ENCODE measurements around the gene SPATA31E1.

Gene SPATA31E1

GRCh38 chr9:87890837-87891236 is 8.2 kb downstream of the SPATA31E1 start:
- Histone ChIP-seq H3K36me3 (ENCODE audit: control insufficient read depth in 1 of 2, insufficient read depth in 2 of 2, low read length in 2 of 2) (no peaks in the 10 kb centered on the region), H2BK12ac (ENCODE audit: low read length) (peak overlapping the region; percentile 84), H3K4me2 (ENCODE audit: low read length) (no peak overlapping the region), H4K8ac (ENCODE audit: low read depth, low read length) (no peak overlapping the region), H4K12ac (ENCODE audit: low read depth, low read length) (no peak overlapping the region), H3K4me3 (ENCODE audit: low read depth, low read length) (no peak overlapping the region), H3K9ac (ENCODE audit: low read length) (no peak overlapping the region), H3K9me3 (ENCODE audit: insufficient read depth, low read depth, low read length) (peaks cover 5% of the 10 kb centered on the region), H2BK120ac (ENCODE audit: insufficient read depth, low read length, poor library complexity) (peak overlapping the region; percentile 11), H3K18ac (ENCODE audit: low read length) (no peak overlapping the region), H2AK5ac (ENCODE audit: low read length) (peak overlapping the region; percentile 72), H4K91ac (ENCODE audit: low read depth, low read length) (peak overlapping the region; percentile 70), H3K23ac (ENCODE audit: low read length) (no peak overlapping the region), H3K27me3 (ENCODE audit: insufficient read depth, low read length) (no peaks in the 10 kb centered on the region), H3K4ac (ENCODE audit: low read depth, low read length) (no peak overlapping the region), H3K79me1 (ENCODE audit: low read length) (peaks cover 2% of the 10 kb centered on the region), H2AFZ (ENCODE audit: insufficient read depth, low read length, poor library complexity) (no peak overlapping the region), H3K79me2 (ENCODE audit: control insufficient read depth, insufficient read depth, low read length, poor library complexity) (no peaks in the 10 kb centered on the region), H2BK5ac (ENCODE audit: low read depth, low read length, poor library complexity) (no peak overlapping the region), H3K4me1 (ENCODE audit: control insufficient read depth in 1 of 2, insufficient read depth in 2 of 2, low read length in 2 of 2) (peaks cover 3% of the 10 kb centered on the region in 2 experiments), H3K27ac (ENCODE audit: low read depth, low read length) (no peak overlapping the region), H3K14ac (ENCODE audit: low read length) (no peak overlapping the region)
- no CpG with 5 or more reads among the region's 10 CpGs for WGBS (ENCODE audit: extremely low coverage, insufficient coverage, insufficient read length)
- DNase-seq: no peak

DNA sequence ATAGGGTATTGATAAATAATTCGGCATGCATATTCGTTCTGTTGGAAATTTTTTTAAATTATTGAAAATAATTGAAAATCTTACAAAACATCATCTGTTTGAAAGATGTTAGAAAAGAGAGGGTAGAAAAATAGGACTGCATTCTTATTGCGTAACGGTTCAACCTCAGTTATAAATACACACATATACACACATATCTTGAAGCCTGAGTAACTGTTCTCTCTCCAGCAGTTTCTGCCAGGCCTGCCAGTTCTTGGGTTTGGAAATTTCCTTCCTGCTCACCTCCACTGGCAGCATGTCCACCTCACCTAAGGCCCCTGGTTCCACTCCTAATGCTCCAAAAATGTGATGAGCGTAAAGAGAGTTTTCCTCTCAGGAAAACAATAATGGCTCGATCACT is 9.1 kb downstream of the SPATA31E1 start:
- H2BK120ac ChIP-seq (ENCODE audit: insufficient read depth, low read length, poor library complexity): no peak overlapping the region
- no CpG with 5 or more reads among the region's 6 CpGs for WGBS (ENCODE audit: extremely low coverage, insufficient coverage, insufficient read length)

GRCh38 chr9:87892956-87893355 is 10.3 kb downstream of the SPATA31E1 start:
- Histone ChIP-seq H3K27me3 (ENCODE audit: insufficient read depth, low read length) (no peaks in the 10 kb centered on the region), H3K4me2 (ENCODE audit: low read length) (no peak overlapping the region), H2AK5ac (ENCODE audit: low read length) (no peak overlapping the region), H3K9me3 (ENCODE audit: insufficient read depth, low read depth, low read length) (peaks cover 5% of the 10 kb centered on the region), H3K4me1 (ENCODE audit: control insufficient read depth in 1 of 2, insufficient read depth in 2 of 2, low read length in 2 of 2) (peaks cover 3% of the 10 kb centered on the region in 2 experiments), H3K23ac (ENCODE audit: low read length) (no peak overlapping the region), H2BK5ac (ENCODE audit: low read depth, low read length, poor library complexity) (no peak overlapping the region), H4K8ac (ENCODE audit: low read depth, low read length) (no peak overlapping the region), H3K14ac (ENCODE audit: low read length) (no peak overlapping the region), H3K79me1 (ENCODE audit: low read length) (peaks cover 2% of the 10 kb centered on the region), H2AFZ (ENCODE audit: insufficient read depth, low read length, poor library complexity) (no peak overlapping the region), H3K4me3 (ENCODE audit: low read depth, low read length) (no peak overlapping the region), H3K36me3 (ENCODE audit: control insufficient read depth in 1 of 2, insufficient read depth in 2 of 2, low read length in 2 of 2) (no peaks in the 10 kb centered on the region), H3K18ac (ENCODE audit: low read length) (no peak overlapping the region), H3K9ac (ENCODE audit: low read length) (no peak overlapping the region), H4K91ac (ENCODE audit: low read depth, low read length) (no peak overlapping the region), H4K12ac (ENCODE audit: low read depth, low read length) (no peak overlapping the region), H3K27ac (ENCODE audit: low read depth, low read length) (no peak overlapping the region), H3K79me2 (ENCODE audit: control insufficient read depth, insufficient read depth, low read length, poor library complexity) (no peaks in the 10 kb centered on the region), H2BK120ac (ENCODE audit: insufficient read depth, low read length, poor library complexity) (no peak overlapping the region), H2BK12ac (ENCODE audit: low read length) (no peak overlapping the region), H3K4ac (ENCODE audit: low read depth, low read length) (no peak overlapping the region)
- DNase-seq: peak; percentile 42 to 82
- no CpG with 5 or more reads among the region's 4 CpGs for WGBS (ENCODE audit: extremely low coverage, insufficient coverage, insufficient read length)

More for the DNA sequence above, 9.1 kb downstream of the SPATA31E1 start:
- no peak overlapping the region for H3K9ac ChIP-seq (ENCODE audit: low read length)
- peaks cover 5% of the 10 kb centered on the region for H3K9me3 ChIP-seq (ENCODE audit: insufficient read depth, low read depth, low read length)
- H3K36me3 ChIP-seq (ENCODE audit: control insufficient read depth in 1 of 2, insufficient read depth in 2 of 2, low read length in 2 of 2): no peaks in the 10 kb centered on the region
- H2AFZ ChIP-seq (ENCODE audit: insufficient read depth, low read length, poor library complexity): no peak overlapping the region
- no peak overlapping the region for H3K4me3 ChIP-seq (ENCODE audit: low read depth, low read length)
- no peak overlapping the region for H3K18ac ChIP-seq (ENCODE audit: low read length)
- H3K23ac ChIP-seq (ENCODE audit: low read length): no peak overlapping the region
- no peak overlapping the region for H3K4me2 ChIP-seq (ENCODE audit: low read length)
- peaks cover 3% of the 10 kb centered on the region in 2 experiments for H3K4me1 ChIP-seq (ENCODE audit: control insufficient read depth in 1 of 2, insufficient read depth in 2 of 2, low read length in 2 of 2)
- H2BK12ac ChIP-seq (ENCODE audit: low read length): no peak overlapping the region
- no peak overlapping the region for H4K8ac ChIP-seq (ENCODE audit: low read depth, low read length)
- no peak overlapping the region for H3K27ac ChIP-seq (ENCODE audit: low read depth, low read length)
- H3K79me2 ChIP-seq (ENCODE audit: control insufficient read depth, insufficient read depth, low read length, poor library complexity): no peaks in the 10 kb centered on the region
- H3K14ac ChIP-seq (ENCODE audit: low read length): no peak overlapping the region
- DNase-seq: no peak
- H3K79me1 ChIP-seq (ENCODE audit: low read length): peaks cover 2% of the 10 kb centered on the region
- H4K12ac ChIP-seq (ENCODE audit: low read depth, low read length): no peak overlapping the region
- H3K27me3 ChIP-seq (ENCODE audit: insufficient read depth, low read length): no peaks in the 10 kb centered on the region
- no peak overlapping the region for H2BK5ac ChIP-seq (ENCODE audit: low read depth, low read length, poor library complexity)
- H3K4ac ChIP-seq (ENCODE audit: low read depth, low read length): no peak overlapping the region
- H2AK5ac ChIP-seq (ENCODE audit: low read length): no peak overlapping the region
- H4K91ac ChIP-seq (ENCODE audit: low read depth, low read length): no peak overlapping the region

GRCh38 chr9:87894998-87895625 is 12.4 kb downstream of the SPATA31E1 start:
- no peak overlapping the region for H3K4me2 ChIP-seq (ENCODE audit: low read length)

More at GRCh38 chr9:87894998-87895625, 12.4 kb downstream of the SPATA31E1 start:
- Histone ChIP-seq H3K27me3 (ENCODE audit: insufficient read depth, low read length) (no peaks in the 10 kb centered on the region), H2BK12ac (ENCODE audit: low read length) (no peak overlapping the region), H3K36me3 (ENCODE audit: control insufficient read depth in 1 of 2, insufficient read depth in 2 of 2, low read length in 2 of 2) (no peaks in the 10 kb centered on the region), H2AK5ac (ENCODE audit: low read length) (peak overlapping the region; percentile 39), H2BK5ac (ENCODE audit: low read depth, low read length, poor library complexity) (no peak overlapping the region), H3K4me3 (ENCODE audit: low read depth, low read length) (no peak overlapping the region), H3K4me1 (ENCODE audit: control insufficient read depth in 1 of 2, insufficient read depth in 2 of 2, low read length in 2 of 2) (peaks cover 3% of the 10 kb centered on the region in 2 experiments), H4K12ac (ENCODE audit: low read depth, low read length) (no peak overlapping the region), H4K8ac (ENCODE audit: low read depth, low read length) (no peak overlapping the region), H3K27ac (ENCODE audit: low read depth, low read length) (no peak overlapping the region), H2AFZ (ENCODE audit: insufficient read depth, low read length, poor library complexity) (no peak overlapping the region), H3K9me3 (ENCODE audit: insufficient read depth, low read depth, low read length) (no peaks in the 10 kb centered on the region), H3K18ac (ENCODE audit: low read length) (no peak overlapping the region), H2BK120ac (ENCODE audit: insufficient read depth, low read length, poor library complexity) (no peak overlapping the region), H3K4ac (ENCODE audit: low read depth, low read length) (no peak overlapping the region), H3K9ac (ENCODE audit: low read length) (no peak overlapping the region), H4K91ac (ENCODE audit: low read depth, low read length) (no peak overlapping the region), H3K79me2 (ENCODE audit: control insufficient read depth, insufficient read depth, low read length, poor library complexity) (no peaks in the 10 kb centered on the region), H3K23ac (ENCODE audit: low read length) (no peak overlapping the region), H3K14ac (ENCODE audit: low read length) (no peak overlapping the region), H3K79me1 (ENCODE audit: low read length) (peaks cover 2% of the 10 kb centered on the region)
- DNase-seq: peak in 1 of 2 donors; percentile 40
- no CpG with 5 or more reads among the region's 4 CpGs for WGBS (ENCODE audit: extremely low coverage, insufficient coverage, insufficient read length)
